ENCODE measurements around the gene KRTAP19-4. TPM values are rescaled to one million over a fixed set of nuclear protein-coding genes. Genes with fewer than 3 reads are reported as not detected.

The KRTAP19-4 gene
- total and polyA plus RNA-seq, 2 of the 13 experiments (the other 11 are each of a cell fraction or from before 2014, with no cell fraction given): not detected

GRCh38 chr21:30468900-30469714 lies 27.9 kb downstream of the KRTAP19-4 start:
- no TSS peak for BruUV-seq (replicated peaks)
- H3K9ac ChIP-seq (ENCODE audit: insufficient read depth, low read depth, low read length): no peak overlapping the region
- ChIA-PET POLR2A (no interaction called here), CTCF (ENCODE audit: low intra/inter-chr PET ratio, low total read pairs) (no interaction called here)
- peaks cover 93% of the 10 kb centered on the region for H3K9me3 ChIP-seq (ENCODE audit: low read length)
- ATAC-seq (no peak), DNase-seq (ENCODE audit: low spot score) (no peak), FAIRE-seq (no peak)
- no peak overlapping the region for H3K27ac ChIP-seq (ENCODE audit: extremely low read length, insufficient read depth, low read length)
- WGBS (ENCODE audit: low lambda C conversion rate): 0% methylated on average over 6 of the region's 6 CpGs
- no peaks in the 10 kb centered on the region for H4K20me1 ChIP-seq (ENCODE audit: insufficient read depth, low read length)
- no peak overlapping the region for H3K4me3 ChIP-seq (replicated peaks in 1 of 3; ENCODE audit: insufficient read depth in 1 of 3, low read depth in 2 of 3, low read length in 3 of 3)
- H3K4me1 ChIP-seq (ENCODE audit: insufficient read depth, low read length): no peaks in the 10 kb centered on the region
- no peaks in the 10 kb centered on the region for H3K79me2 ChIP-seq (ENCODE audit: insufficient read depth, low read length)
- H3K27me3 ChIP-seq (ENCODE audit: control insufficient read depth in 1 of 2, insufficient read depth in 2 of 2, low read length in 2 of 2): no peaks in the 10 kb centered on the region
- H3K4me2 ChIP-seq (ENCODE audit: low read depth, low read length): no peak overlapping the region
- no peaks in the 10 kb centered on the region for H3K36me3 ChIP-seq (replicated peaks in 1 of 2; ENCODE audit: control insufficient read depth in 1 of 2, insufficient read depth in 2 of 2, low read length in 2 of 2)
- intact Hi-C loops (cut with micrococcal nuclease; ENCODE audit: unreplicated experiment) (no loop called here), in situ Hi-C loops (cut with HindIII; ENCODE audit: extremely low pct_ligation_motif_present, low pct_unique_long_range_greater_than_20kb) (no loop called here)
- no peak overlapping the region for H2AFZ ChIP-seq (ENCODE audit: low read length)
- TF ChIP-seq KMT2A (CRISPR knock-in tag; IDR thresholded peaks at IDR 0.05) (no peak), SP1 (IDR thresholded peaks at IDR 0.05) (no peak), SP1 (CRISPR knock-in tag; IDR thresholded peaks at IDR 0.05) (no peak), ZNF704 (CRISPR knock-in tag; IDR thresholded peaks at IDR 0.05; ENCODE audit: borderline replicate concordance) (no peak), SNAI1 (CRISPR knock-in tag; IDR thresholded peaks at IDR 0.05; ENCODE audit: borderline replicate concordance) (no peak), ZSCAN22 (CRISPR knock-in tag; IDR thresholded peaks at IDR 0.05) (no peak), CBX2 (IDR thresholded peaks at IDR 0.05; ENCODE audit: low read depth, low read length) (no peak), CBX2 (CRISPR knock-in tag; IDR thresholded peaks at IDR 0.05; ENCODE audit: low read depth) (no peak), ZNF552 (CRISPR knock-in tag; IDR thresholded peaks at IDR 0.05; ENCODE audit: borderline replicate concordance) (no peak), TCF7 (IDR thresholded peaks at IDR 0.05; ENCODE audit: low read depth) (no peak), PRDM4 (CRISPR knock-in tag; IDR thresholded peaks at IDR 0.05; ENCODE audit: borderline replicate concordance) (no peak), ARNT2 (CRISPR knock-in tag; IDR thresholded peaks at IDR 0.05; ENCODE audit: low read depth) (no peak), MYPOP (CRISPR knock-in tag; IDR thresholded peaks at IDR 0.05) (no peak), FOSL1 (CRISPR knock-in tag; IDR thresholded peaks at IDR 0.05; ENCODE audit: borderline replicate concordance) (no peak), JUND (CRISPR knock-in tag; IDR thresholded peaks at IDR 0.05) (no peak)
